B cell (primary cell): ENCODE results near the gene TUFM. TPM values are rescaled to one million over a fixed set of nuclear protein-coding genes. Genes with fewer than 3 reads are reported as not detected.

Source experiments
- ATAC-seq: fragments of 200-7000 bp; cut with Tn5 transposase; one replicate; pipeline ENCODE4 v1.10.0; 2021; ENCODE audit warnings: low read depth, mild to moderate bottlenecking, moderate number of reproducible peaks, moderate library complexity
- CTCF ChIA-PET: fragments of 350-600 bp; sonication (Branson Sonifier 250); formaldehyde crosslinking; loops from one replicate; lab custom pipeline; 2021; ENCODE audit warnings: antibody characterized with exemption, inconsistent platforms; lab: Charles Lee
- POLR2A ChIA-PET: fragments of 350-600 bp; sonication (Branson Sonifier 250); formaldehyde crosslinking; loops from one replicate; lab custom pipeline; 2021; ENCODE audit warnings: antibody characterized with exemption; lab: Charles Lee
- DNase-seq: peaks from one replicate; pipeline ENCODE4 v3.0.0; 2013
- H2AFZ ChIP-seq: 2 replicates; pipeline ENCODE4 v1.6.1; 2012; ENCODE audit warnings: mild to moderate bottlenecking, low read depth, low read length; ENCODE audit not compliant: insufficient read depth, poor library complexity, severe bottlenecking
- H3K27ac ChIP-seq, 2 donors: 1 replicate in 1 of 2; 2 replicates in 1 of 2; pipeline ENCODE4 v1.5.1; 2012 to 2013; ENCODE audit warnings: low read length in 2 of 2, mild to moderate bottlenecking in 2 of 2, moderate library complexity in 1 of 2
- H3K27me3 ChIP-seq, 4 experiments: fragments of 200-600 bp in 1 of 4; sonication (generic) in 1 of 4; replicated peaks in 1 of 4; 1 replicate in 2 of 4; 2 replicates in 2 of 4; pipeline versions ENCODE4 v1.6.1 to v1.7.0; 2013 to 2016; ENCODE audit warnings: low read length in 3 of 4, mild to moderate bottlenecking in 2 of 4, mixed read lengths in 1 of 4, moderate library complexity in 1 of 4; ENCODE audit not compliant: insufficient read depth in 4 of 4, control insufficient read depth in 3 of 4; ENCODE audit errors: control extremely low read depth in 1 of 4
- H3K36me3 ChIP-seq, 2 experiments: replicated peaks in 1 of 2; 1 replicate in 1 of 2; 2 replicates in 1 of 2; pipeline versions ENCODE4 v1.6.1 to v1.7.1; 2013; ENCODE audit warnings: low read length in 1 of 2; ENCODE audit not compliant: insufficient read depth in 2 of 2, control insufficient read depth in 1 of 2; ENCODE audit errors: control extremely low read depth in 1 of 2, extremely low read depth in 1 of 2
- H3K4me1 ChIP-seq, 2 donors: fragments of 200-600 bp in 1 of 2; sonication (generic) in 1 of 2; 1 replicate in 1 of 2; 2 replicates in 1 of 2; pipeline versions ENCODE4 v1.5.1 to v1.6.1; 2013 to 2017; ENCODE audit warnings: low read length in 2 of 2; ENCODE audit not compliant: control insufficient read depth in 2 of 2, insufficient read depth in 2 of 2
- H3K4me2 ChIP-seq: replicated peaks from 2 replicates; pipeline ENCODE3; 2012; ENCODE audit warnings: mild to moderate bottlenecking, low read depth, low read length; ENCODE audit not compliant: poor library complexity, severe bottlenecking
- H3K4me3 ChIP-seq, 5 experiments: fragments of 200-600 bp in 1 of 5; sonication (generic) in 1 of 5; 1 replicate in 3 of 5; 2 replicates in 2 of 5; pipeline versions ENCODE4 v1.5.1 to v1.7.0; 2011 to 2016; ENCODE audit warnings: low read length in 4 of 5, mild to moderate bottlenecking in 4 of 5, low read depth in 2 of 5, control low read depth in 1 of 5, moderate library complexity in 1 of 5; ENCODE audit not compliant: insufficient read depth in 1 of 5; ENCODE audit errors: control extremely low read depth in 1 of 5, extremely low read depth in 1 of 5
- H3K79me2 ChIP-seq: fragments of 200-600 bp; sonication (generic); one replicate; pipeline ENCODE4 v1.6.0; 2016; ENCODE audit warnings: low read length; ENCODE audit not compliant: control insufficient read depth, insufficient read depth
- H3K9ac ChIP-seq: fragments of 200-600 bp; sonication (generic); 2 replicates; pipeline ENCODE4 v1.6.1; 2017; ENCODE audit warnings: mild to moderate bottlenecking, low read length, moderate library complexity
- H3K9me3 ChIP-seq, 3 donors: one replicate each; pipeline versions ENCODE4 v1.6.1 to v1.7.1; 2013; ENCODE audit warnings: low read length in 2 of 3; ENCODE audit not compliant: control insufficient read depth in 2 of 3, insufficient read depth in 1 of 3; ENCODE audit errors: control extremely low read depth in 1 of 3
- H4K20me1 ChIP-seq: 2 replicates; pipeline ENCODE4 v1.6.0; 2012; ENCODE audit warnings: mild to moderate bottlenecking, low read length; ENCODE audit not compliant: insufficient read depth, control insufficient read depth, poor library complexity, severe bottlenecking
- H3K27ac Mint-ChIP-seq: one replicate; pipeline ENCODE4 v1.8.0; 2021; ENCODE audit warnings: mixed read lengths
- H3K27me3 Mint-ChIP-seq: one replicate; pipeline ENCODE4 v1.8.0; 2021; ENCODE audit warnings: mixed read lengths
- H3K4me1 Mint-ChIP-seq: one replicate; pipeline ENCODE4 v1.8.0; 2021; ENCODE audit warnings: mixed read lengths
- H3K4me3 Mint-ChIP-seq: one replicate; pipeline ENCODE4 v1.8.0; 2021; ENCODE audit warnings: mixed read lengths
- H3K9me3 Mint-ChIP-seq: one replicate; pipeline ENCODE4 v1.8.0; 2022; ENCODE audit warnings: mixed read lengths; ENCODE audit not compliant: insufficient read depth
- EZH2 ChIP-seq: IDR thresholded peaks from 2 replicates; pipeline ENCODE4 v1.6.1; 2012; ENCODE audit warnings: borderline replicate concordance, low read depth, mild to moderate bottlenecking, moderate library complexity, low read length; ENCODE audit not compliant: insufficient read depth, poor library complexity, severe bottlenecking
- WGBS: methylation state at CpG from one replicate; pipeline ENCODE4 v1.1.5; 2013; ENCODE audit warnings: missing lambda C conversion rate; ENCODE audit not compliant: insufficient coverage; 5-methylcytosine and 5-hydroxymethylcytosine counted together
- intact Hi-C: fragments of 100-400 bp; cut with micrococcal nuclease; formaldehyde crosslinking; loops from one replicate; pipeline ENCODE4 v1.10.0; 2022
- polyA plus RNA-seq: library from polyadenylated mRNA; depleted of rRNA; stranded (reverse); fragments of >200 nt; gene quantifications from 2 replicates; pipeline ENCODE4 v1.2.3, GENCODE V29; 2012
- total RNA-seq, 2 donors: library from RNA; stranded (reverse); fragments of 120-200 nt in 1 of 2; gene quantifications; 1 replicate in 1 of 2; 2 replicates in 1 of 2; pipeline versions ENCODE4 v1.2.3 to v1.2.4, GENCODE V29; 2013 to 2022
- TF ChIP-seq, protein P1 (sequence below): fragments of 200-600 bp; IDR thresholded peaks from one replicate; pipeline ENCODE4 v1.8.0; 2022; ENCODE audit warnings: antibody characterized with exemption, mild to moderate bottlenecking

The TUFM gene
- total and polyA plus RNA-seq, 2 donors (not counting 1 experiment from before 2014, with no cell fraction given) = 126 to 129 TPM

DNA sequence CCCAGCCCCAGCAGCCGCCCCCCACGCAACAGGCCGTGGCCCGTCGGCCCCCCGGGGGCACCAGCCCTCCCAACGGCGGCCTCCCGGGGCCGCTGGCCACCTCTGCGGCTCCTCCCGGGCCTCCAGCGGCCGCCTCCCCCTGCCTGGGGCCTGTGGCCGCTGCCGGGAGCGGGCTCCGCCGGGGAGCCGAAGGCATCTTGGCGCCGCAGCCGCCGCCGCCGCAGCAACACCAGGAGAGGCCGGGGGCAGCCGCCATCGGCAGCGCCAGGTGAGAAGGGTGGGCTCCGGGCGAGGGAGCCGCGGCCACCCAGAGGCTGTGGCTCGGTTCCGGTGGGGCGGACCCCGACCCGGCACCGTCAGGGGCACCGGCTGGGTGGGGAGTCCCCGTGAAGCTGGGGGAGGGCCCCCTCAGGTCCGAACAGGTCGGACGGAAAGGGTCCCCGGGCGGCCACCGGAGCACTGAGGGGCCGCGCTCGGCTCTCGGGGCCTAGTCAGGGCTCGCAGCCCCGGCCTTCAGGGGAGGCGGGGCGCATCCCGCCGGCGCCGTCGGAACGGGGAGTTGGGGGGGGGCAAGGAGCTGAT is 22.8 kb downstream of the TUFM start:
- Histone ChIP-seq H3K9ac (peak overlapping the region; percentile 94), H3K9me3 (no peaks in the 10 kb centered on the region), H3K4me1 (peaks cover 19 to 23% of the 10 kb centered on the region in 2 donors), H3K4me3 (peak overlapping the region; percentile 25 to 95 (median 87)), H3K27ac (peak overlapping the region; percentile 98 to 99), H2AFZ (peak overlapping the region; percentile 82), H3K27me3 (no peaks in the 10 kb centered on the region), H4K20me1 (peaks cover 39% of the 10 kb centered on the region), H3K36me3 (peaks cover 0 to 35% of the 10 kb centered on the region in 2 experiments), H3K79me2 (peaks cover 60% of the 10 kb centered on the region), H3K4me2 (peak overlapping the region; percentile 81)
- ChIA-PET POLR2A (interaction anchor here (0.6 to 1.9 kb wide), 15 partner anchors 16 to 1706 kb away, joined by 3 to 23 read pairs (median 7); partner anchors contain the start of genes CD19, NFATC2IP, RABEP2 and SH2B1), CTCF (interaction anchor here (1.2 to 3.1 kb wide), 3 partner anchors 23 to 121 kb away, joined by 6 to 18 read pairs (median 8); partner anchors contain the start of genes CD19 and TUFM)
- H3K4me1 Mint-ChIP-seq = peaks cover 28% of the 10 kb centered on the region
- peak overlapping the region; percentile 97 for H3K27ac Mint-ChIP-seq
- ATAC-seq (no peak), DNase-seq (no peak)
- no peaks in the 10 kb centered on the region for H3K27me3 Mint-ChIP-seq
- peak overlapping the region; percentile 98 for H3K4me3 Mint-ChIP-seq
- under 1% methylated on average over 62 of the region's 62 CpGs for WGBS
- TF ChIP-seq EZH2 = no peak
- TF ChIP-seq, protein P1, sequence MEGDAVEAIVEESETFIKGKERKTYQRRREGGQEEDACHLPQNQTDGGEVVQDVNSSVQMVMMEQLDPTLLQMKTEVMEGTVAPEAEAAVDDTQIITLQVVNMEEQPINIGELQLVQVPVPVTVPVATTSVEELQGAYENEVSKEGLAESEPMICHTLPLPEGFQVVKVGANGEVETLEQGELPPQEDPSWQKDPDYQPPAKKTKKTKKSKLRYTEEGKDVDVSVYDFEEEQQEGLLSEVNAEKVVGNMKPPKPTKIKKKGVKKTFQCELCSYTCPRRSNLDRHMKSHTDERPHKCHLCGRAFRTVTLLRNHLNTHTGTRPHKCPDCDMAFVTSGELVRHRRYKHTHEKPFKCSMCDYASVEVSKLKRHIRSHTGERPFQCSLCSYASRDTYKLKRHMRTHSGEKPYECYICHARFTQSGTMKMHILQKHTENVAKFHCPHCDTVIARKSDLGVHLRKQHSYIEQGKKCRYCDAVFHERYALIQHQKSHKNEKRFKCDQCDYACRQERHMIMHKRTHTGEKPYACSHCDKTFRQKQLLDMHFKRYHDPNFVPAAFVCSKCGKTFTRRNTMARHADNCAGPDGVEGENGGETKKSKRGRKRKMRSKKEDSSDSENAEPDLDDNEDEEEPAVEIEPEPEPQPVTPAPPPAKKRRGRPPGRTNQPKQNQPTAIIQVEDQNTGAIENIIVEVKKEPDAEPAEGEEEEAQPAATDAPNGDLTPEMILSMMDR = no peak
- no peaks in the 10 kb centered on the region for H3K9me3 Mint-ChIP-seq
- intact Hi-C loops = loop anchor here (1.0 kb wide), 1 partner anchor 122 kb away; no protein-coding TSS in a partner anchor
